HG03139 (cell line): ENCODE results near the gene PPP1R36.
"Not testable (repeated sequence)": the region's sequence is repeated elsewhere in the genome, so short reads cannot be mapped to it uniquely, and the experiment has no call there.

Source experiments
- ATAC-seq: cut with Tn5 transposase; IDR thresholded peaks from one replicate; pipeline ENCODE4 v1.9.1; 2021; ENCODE audit not compliant: unreplicated experiment

PPP1R36 gene

GRCh38 chr14:64611358-64612020, 61.7 kb downstream of the PPP1R36 start:
- no peak for ATAC-seq

- ATAC-seq, result no peak
These were observed 62.2 kb downstream of the PPP1R36 start for GRCh38 chr14:64612021-64612380.

- no peak for ATAC-seq
These were observed 63.4 kb downstream of the PPP1R36 start for GRCh38 chr14:64612971-64613666.

- ATAC-seq, result no peak
These were observed 64.4 kb downstream of the PPP1R36 start for GRCh38 chr14:64614166-64614565.

GRCh38 chr14:64614805-64615391, 65.1 kb downstream of the PPP1R36 start:
- ATAC-seq, result no peak

GRCh38 chr14:64617872-64618408, 68.2 kb downstream of the PPP1R36 start:
- not testable (repeated sequence) for ATAC-seq

GRCh38 chr14:64620910-64621309, 71.1 kb downstream of the PPP1R36 start:
- no peak for ATAC-seq

- ATAC-seq, result no peak
These were observed 73.9 kb downstream of the PPP1R36 start for GRCh38 chr14:64623554-64624165.

GRCh38 chr14:64625386-64626232, 75.8 kb downstream of the PPP1R36 start:
- no peak for ATAC-seq

GRCh38 chr14:64628940-64629408, 79.2 kb downstream of the PPP1R36 start:
- ATAC-seq, result no peak

GRCh38 chr14:64630778-64631177, 81.0 kb downstream of the PPP1R36 start:
- ATAC-seq, result no peak

GRCh38 chr14:64631222-64631621, 81.5 kb downstream of the PPP1R36 start:
- not testable (repeated sequence) for ATAC-seq

GRCh38 chr14:64632056-64632455, 82.3 kb downstream of the PPP1R36 start:
- ATAC-seq, result no peak

GRCh38 chr14:64634558-64634957, 84.8 kb downstream of the PPP1R36 start:
- no peak for ATAC-seq

- ATAC-seq, result no peak
These were observed 86.6 kb downstream of the PPP1R36 start for GRCh38 chr14:64636208-64636979.

- ATAC-seq, result no peak
These were observed 87.2 kb downstream of the PPP1R36 start for GRCh38 chr14:64636980-64637429.

GRCh38 chr14:64637735-64638473, 88.1 kb downstream of the PPP1R36 start:
- ATAC-seq, result no peak

- ATAC-seq, result no peak
These were observed 88.9 kb downstream of the PPP1R36 start for GRCh38 chr14:64638625-64639024.
